GM20000 (cell line): ENCODE results near the gene GTF3A.

Experiments
- DNase-seq: peaks from one replicate; pipeline ENCODE4 v3.0.0; 2012; ENCODE audit warnings: low spot score
- CTCF ChIP-seq: IDR thresholded peaks from 2 replicates; pipeline ENCODE4 v1.5.1; 2012; ENCODE audit warnings: mild to moderate bottlenecking, control low read depth; ENCODE audit errors: extremely low read depth, missing control alignments

Gene GTF3A

GRCh38 chr13:27437126-27437525, 12.7 kb downstream of the GTF3A start:
- no peak for TF ChIP-seq CTCF
- no peak for DNase-seq

DNA sequence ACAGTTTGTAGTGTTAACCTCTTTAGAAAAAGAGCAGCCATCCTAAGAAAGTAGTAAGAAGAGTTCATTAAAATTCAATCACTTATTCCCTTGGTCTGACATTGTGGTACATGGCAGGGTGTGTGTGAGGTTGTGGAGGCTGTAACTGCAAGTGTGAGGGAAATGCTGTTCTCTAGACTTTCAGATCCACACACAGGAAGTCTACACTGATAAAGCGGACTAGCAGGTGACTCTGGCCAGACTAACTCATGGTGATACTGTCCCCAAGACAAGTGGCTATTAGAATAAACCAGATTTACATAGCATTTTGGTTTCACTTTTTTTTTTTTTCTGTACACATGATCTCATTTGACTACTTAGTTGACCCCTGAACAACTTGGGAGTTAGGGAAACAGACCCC, 16.0 kb downstream of the GTF3A start:
- DNase-seq, result peak; percentile 22
- TF ChIP-seq CTCF, result no peak

DNA sequence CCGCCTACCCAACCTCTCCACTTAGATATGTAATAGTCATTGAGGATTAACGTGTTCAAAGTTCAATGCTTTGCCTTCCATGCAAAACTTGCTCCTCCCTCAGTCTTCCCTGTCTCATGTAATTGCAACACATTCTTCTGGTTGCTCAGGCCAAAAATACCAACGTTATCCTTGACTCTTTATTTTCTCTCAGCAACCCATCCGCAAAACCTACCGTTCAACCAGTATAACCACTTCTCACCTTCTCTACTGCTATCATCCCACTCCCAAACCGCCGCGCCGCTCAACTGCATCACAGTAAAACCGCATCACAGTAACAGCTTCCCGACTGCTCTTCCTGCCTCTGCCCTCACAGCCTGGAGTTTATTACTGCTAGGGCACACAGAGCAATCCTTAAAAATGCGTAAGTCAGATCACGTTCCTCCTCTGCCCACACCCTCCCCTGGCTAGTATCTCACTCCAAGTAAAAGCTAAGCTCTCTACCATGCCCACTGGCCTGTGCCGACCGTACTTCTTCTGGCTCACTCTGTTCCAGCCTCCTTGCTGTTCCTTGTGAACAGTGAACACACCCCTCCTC, 17.7 kb downstream of the GTF3A start:
- TF ChIP-seq CTCF, result no peak
- no peak for DNase-seq

DNA sequence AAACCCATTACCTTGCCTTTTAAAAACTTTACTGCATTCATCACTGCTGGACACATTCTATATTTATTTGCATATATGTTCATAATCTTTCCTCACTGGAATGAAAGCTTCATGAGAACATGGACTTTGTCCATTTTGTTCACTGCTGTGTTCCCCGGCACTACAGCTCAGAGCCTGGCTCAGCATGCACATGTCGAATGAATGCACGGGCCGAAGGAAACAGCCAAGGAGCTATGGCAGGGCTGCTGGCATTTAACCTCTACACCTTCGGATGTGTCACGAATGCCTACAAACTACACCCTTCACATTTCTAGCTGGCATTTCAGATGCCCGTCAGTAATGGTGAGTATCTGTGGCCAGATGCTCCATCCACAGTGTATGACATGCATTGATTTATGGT, 18.4 kb downstream of the GTF3A start:
- no peak for TF ChIP-seq CTCF
- DNase-seq, result no peak

DNA sequence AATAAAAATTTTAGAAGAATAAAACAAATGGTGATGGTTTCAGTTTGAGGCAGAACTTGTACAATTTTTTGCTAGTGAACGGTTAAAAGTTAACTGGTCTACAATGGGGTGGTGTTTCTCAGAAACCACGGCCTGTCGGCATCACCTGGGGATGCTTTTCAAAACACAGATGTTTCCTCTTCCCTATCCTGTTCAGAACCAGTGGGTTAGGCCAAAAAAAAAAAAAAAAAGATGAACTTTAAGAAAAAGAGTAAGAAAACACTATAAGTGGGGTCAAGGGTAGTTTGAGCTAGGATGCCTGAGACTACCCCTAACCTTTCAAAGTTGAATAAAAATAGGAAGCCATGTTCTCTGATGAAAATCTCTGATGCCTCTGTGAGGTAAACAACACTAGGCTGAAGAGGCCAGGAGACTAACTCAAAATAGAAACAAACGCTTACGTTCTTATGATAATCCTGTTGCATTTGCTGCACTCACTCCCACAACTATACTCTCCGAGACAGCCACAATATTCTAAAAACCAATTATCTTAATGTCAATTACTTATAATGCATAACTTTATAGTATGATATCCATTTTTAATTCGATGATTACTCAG, 22.7 kb downstream of the GTF3A start:
- DNase-seq, result peak; percentile 31
- TF ChIP-seq CTCF, result no peak

DNA sequence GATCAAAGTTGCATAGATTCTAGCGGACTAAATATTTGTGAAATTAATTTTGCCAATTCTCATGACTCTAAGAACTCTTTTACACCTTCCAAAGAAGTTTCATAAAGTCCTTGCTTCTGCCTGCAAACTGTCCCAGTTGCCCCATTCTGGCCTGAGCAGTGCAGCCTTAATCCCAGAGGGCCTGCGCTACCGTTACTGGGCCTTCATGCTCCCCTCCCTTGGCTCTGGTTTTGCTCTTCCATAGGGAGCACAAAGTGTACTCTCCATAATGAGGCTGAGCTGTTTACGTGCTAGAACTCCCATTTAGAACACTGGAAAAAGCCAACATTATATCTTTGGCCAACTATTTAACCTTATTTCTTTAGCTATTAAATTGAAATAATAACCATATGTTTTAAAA, 23.9 kb downstream of the GTF3A start:
- DNase-seq, result no peak
- no peak for TF ChIP-seq CTCF

GRCh38 chr13:27449081-27449603, 24.7 kb downstream of the GTF3A start:
- no peak for DNase-seq

More at GRCh38 chr13:27449081-27449603, 24.7 kb downstream of the GTF3A start:
- TF ChIP-seq CTCF, result no peak
